H9 (cell line): Measurements from ENCODE around the gene CCDC157. TPM values are rescaled to one million over a fixed set of nuclear protein-coding genes. Genes with fewer than 3 reads are reported as not detected.

Source experiments
- DNase-seq: peaks from one replicate; pipeline ENCODE4 v3.0.0-alpha.2; 2017
- H2AFZ ChIP-seq: one replicate; pipeline ENCODE4 v1.6.1; 2013; ENCODE audit warnings: mild to moderate bottlenecking, low read length, control low read depth, moderate library complexity
- H2AK5ac ChIP-seq: 2 replicates; pipeline ENCODE4 v1.6.1; 2013; ENCODE audit warnings: low read length, control low read depth, mixed read lengths; ENCODE audit not compliant: insufficient read length
- H2BK120ac ChIP-seq: one replicate; pipeline ENCODE4 v1.6.1; 2013; ENCODE audit warnings: low read depth, mild to moderate bottlenecking, low read length, control low read depth, inconsistent platforms; ENCODE audit not compliant: poor library complexity, severe bottlenecking
- H2BK12ac ChIP-seq: 2 replicates; pipeline ENCODE4 v1.6.1; 2013; ENCODE audit warnings: low read length, control low read depth, mixed read lengths, low read depth; ENCODE audit not compliant: insufficient read length
- H2BK15ac ChIP-seq: 2 replicates; pipeline ENCODE4 v1.6.1; 2013; ENCODE audit warnings: low read depth, low read length, control low read depth
- H2BK20ac ChIP-seq: one replicate; pipeline ENCODE4 v1.6.1; 2013; ENCODE audit warnings: low read depth, mild to moderate bottlenecking, low read length, control low read depth, inconsistent platforms; ENCODE audit not compliant: poor library complexity, severe bottlenecking
- H2BK5ac ChIP-seq: 2 replicates; pipeline ENCODE4 v1.6.1; 2013; ENCODE audit warnings: low read length, control low read depth, mixed read lengths; ENCODE audit not compliant: insufficient read length
- H3K14ac ChIP-seq: 2 replicates; pipeline ENCODE4 v1.6.1; 2013; ENCODE audit warnings: low read length, control low read depth; ENCODE audit not compliant: insufficient read depth
- H3K18ac ChIP-seq: 2 replicates; pipeline ENCODE4 v1.6.1; 2013; ENCODE audit warnings: low read depth, mild to moderate bottlenecking, mixed read lengths, low read length, control low read depth; ENCODE audit not compliant: insufficient read length
- H3K23ac ChIP-seq: 2 replicates; pipeline ENCODE4 v1.6.1; 2013; ENCODE audit warnings: low read length, control low read depth, mixed read lengths, low read depth; ENCODE audit not compliant: insufficient read length
- H3K23me2 ChIP-seq: 2 replicates; pipeline ENCODE4 v1.6.1; 2013; ENCODE audit warnings: low read depth, mild to moderate bottlenecking, mixed read lengths, low read length, control low read depth; ENCODE audit not compliant: insufficient read length, poor library complexity, severe bottlenecking
- H3K27ac ChIP-seq: 2 replicates; pipeline ENCODE4 v1.5.1; 2013; ENCODE audit warnings: low read length, control low read depth, mixed read lengths, low read depth; ENCODE audit not compliant: insufficient read length
- H3K27me3 ChIP-seq: 2 replicates; pipeline ENCODE4 v1.6.1; 2013; ENCODE audit warnings: low read length, control low read depth, inconsistent platforms; ENCODE audit not compliant: insufficient read depth
- H3K4ac ChIP-seq: 2 replicates; pipeline ENCODE4 v1.6.1; 2013; ENCODE audit warnings: low read depth, mild to moderate bottlenecking, control low read depth, inconsistent platforms, low read length, moderate library complexity
- H3K4me1 ChIP-seq: 2 replicates; pipeline ENCODE4 v1.6.1; 2013; ENCODE audit warnings: low read length, control low read depth, inconsistent platforms; ENCODE audit not compliant: insufficient read depth
- H3K4me2 ChIP-seq: 2 replicates; pipeline ENCODE4 v1.6.1; 2013; ENCODE audit warnings: low read length, control low read depth, mixed read lengths; ENCODE audit not compliant: insufficient read length, insufficient read depth
- H3K56ac ChIP-seq: 2 replicates; pipeline ENCODE4 v1.6.1; 2013; ENCODE audit warnings: low read depth, mild to moderate bottlenecking, mixed read lengths, low read length, control low read depth; ENCODE audit not compliant: insufficient read length
- H3K79me1 ChIP-seq: 2 replicates; pipeline ENCODE4 v1.6.1; 2013; ENCODE audit warnings: low read depth, mild to moderate bottlenecking, moderate library complexity, low read length, control low read depth, inconsistent platforms; ENCODE audit not compliant: insufficient read depth, poor library complexity, severe bottlenecking
- H3K79me2 ChIP-seq: 2 replicates; pipeline ENCODE4 v1.6.1; 2013; ENCODE audit warnings: low read length, control low read depth, inconsistent platforms; ENCODE audit not compliant: insufficient read depth
- H3K9ac ChIP-seq: 2 replicates; pipeline ENCODE4 v1.6.1; 2013; ENCODE audit warnings: low read length, control low read depth, mixed read lengths; ENCODE audit not compliant: insufficient read length; ENCODE audit errors: extremely low read depth
- H3K9me3 ChIP-seq: one replicate; pipeline ENCODE4 v1.6.1; 2013; ENCODE audit warnings: low read depth, low read length, inconsistent platforms; ENCODE audit not compliant: control insufficient read depth
- H3T11ph ChIP-seq: one replicate; pipeline ENCODE4 v1.6.1; 2013; ENCODE audit warnings: mild to moderate bottlenecking, low read length, control low read depth, inconsistent platforms
- H4K20me1 ChIP-seq: one replicate; pipeline ENCODE4 v1.6.1; 2013; ENCODE audit not compliant: control insufficient read depth, insufficient read length, insufficient read depth
- H4K5ac ChIP-seq: 2 replicates; pipeline ENCODE4 v1.6.1; 2013; ENCODE audit warnings: low read depth, mild to moderate bottlenecking, mixed read lengths, low read length, control low read depth; ENCODE audit not compliant: insufficient read length
- H4K8ac ChIP-seq: replicated peaks from 2 replicates; pipeline ENCODE4 v1.6.1; 2013; ENCODE audit warnings: low read length, control low read depth, mixed read lengths, low read depth; ENCODE audit not compliant: insufficient read length
- H4K91ac ChIP-seq: 2 replicates; pipeline ENCODE4 v1.6.1; 2013; ENCODE audit warnings: low read depth, mild to moderate bottlenecking, moderate library complexity, mixed read lengths, low read length, control low read depth; ENCODE audit not compliant: insufficient read length
- H3K27ac Mint-ChIP-seq, 3 experiments: 2 replicates in 2 of 3; 3 replicates in 1 of 3; pipeline ENCODE4 v1.8.0; 2020 to 2021; ENCODE audit warnings: mixed read lengths in 3 of 3, mild to moderate bottlenecking in 1 of 3, moderate library complexity in 1 of 3
- H3K27me3 Mint-ChIP-seq: 2 replicates; pipeline ENCODE4 v1.8.0; 2021; ENCODE audit warnings: low read depth, mild to moderate bottlenecking, moderate library complexity, mixed read lengths
- H3K36me3 Mint-ChIP-seq, 3 experiments: 2 replicates in 2 of 3; 3 replicates in 1 of 3; pipeline ENCODE4 v1.8.0; 2020 to 2021; ENCODE audit warnings: low read depth in 3 of 3, mixed read lengths in 3 of 3; ENCODE audit not compliant: insufficient read depth in 1 of 3
- H3K4me1 Mint-ChIP-seq, 2 experiments: 2 replicates each; pipeline ENCODE4 v1.8.0; 2020; ENCODE audit warnings: mixed read lengths in 2 of 2
- H3K4me3 Mint-ChIP-seq, 2 experiments: 2 replicates in 1 of 2; 3 replicates in 1 of 2; pipeline ENCODE4 v1.8.0; 2020 to 2021; ENCODE audit warnings: mild to moderate bottlenecking in 2 of 2, mixed read lengths in 2 of 2, moderate library complexity in 1 of 2
- H3K9me3 Mint-ChIP-seq, 2 experiments: 2 replicates in 1 of 2; 3 replicates in 1 of 2; pipeline ENCODE4 v1.8.0; 2020; ENCODE audit warnings: mild to moderate bottlenecking in 2 of 2, mixed read lengths in 2 of 2, moderate library complexity in 1 of 2
- CTCF ChIP-seq: fragments of 200-600 bp; sonication (generic); conservative IDR thresholded peaks from 3 replicates; pipeline ENCODE4 v1.8.0; 2021; ENCODE audit warnings: antibody characterized with exemption, mild to moderate bottlenecking
- WGBS: extraction: QIAGEN DNeasy Blood & Tissue Kit; methylation state at CpG from one replicate; pipeline ENCODE4 v1.1.7; 2013; ENCODE audit warnings: missing lambda C conversion rate, low lambda C conversion rate, mixed read lengths; ENCODE audit not compliant: insufficient read length; ENCODE audit errors: extremely low coverage; 5-methylcytosine and 5-hydroxymethylcytosine counted together
- total RNA-seq: library from RNA; stranded (reverse); gene quantifications from 2 replicates; pipeline ENCODE4 v1.2.1, GENCODE V29; 2021

Gene CCDC157
- total RNA-seq, 1 experiment from 2014 or later, result 4.3 TPM

- Histone ChIP-seq H3K23ac (no peak overlapping the region), H4K91ac (no peak overlapping the region), H2BK120ac (no peak overlapping the region), H3T11ph (no peak overlapping the region), H3K4me2 (no peak overlapping the region), H3K27me3 (no peaks in the 10 kb centered on the region), H3K79me2 (peaks cover 7% of the 10 kb centered on the region; the same call in 1 of the 2 replicates), H4K5ac (no peak overlapping the region), H2BK5ac (no peak overlapping the region), H3K4ac (no peak overlapping the region), H2AFZ (no peak overlapping the region), H3K27ac (no peak overlapping the region), H2BK12ac (no peak overlapping the region), H2BK15ac (no peak overlapping the region), H3K56ac (no peak overlapping the region), H4K8ac (no peak overlapping the region), H4K20me1 (peaks cover 3% of the 10 kb centered on the region), H3K4me1 (no peaks in the 10 kb centered on the region), H3K9ac (no peak overlapping the region), H3K23me2 (no peaks in the 10 kb centered on the region), H3K18ac (no peak overlapping the region), H3K9me3 (no peaks in the 10 kb centered on the region), H2BK20ac (no peak overlapping the region), H3K79me1 (no peaks in the 10 kb centered on the region), H3K14ac (no peak overlapping the region), H2AK5ac (no peak overlapping the region)
- Mint-ChIP-seq H3K27me3 (no peaks in the 10 kb centered on the region), H3K4me3 (no peak overlapping the region; a peak in 1 of 5 replicates), H3K36me3 (peaks cover 50 to 88% (median 87%) of the 10 kb centered on the region in 3 experiments), H3K27ac (peak overlapping the region in 1 of 3 experiments; percentile 55; a peak in 2 of 7 replicates), H3K4me1 (no peaks in the 10 kb centered on the region), H3K9me3 (no peaks in the 10 kb centered on the region)
- no peak for DNase-seq
- no peak for TF ChIP-seq CTCF
- no CpG with 5 or more reads among the region's 5 CpGs for WGBS
Measured at GRCh38 chr22:30347255-30347892, 9.4 kb upstream of the CCDC157 start.
